GM20431 (cell line): Measurements from ENCODE around the gene MAPK8IP3.

Source experiments
- in situ Hi-C: fragments of 300-500 bp; cut with MseI, MboI; formaldehyde crosslinking; loops from one replicate; pipeline ENCODE4 v1.15.0; 2020; ENCODE audit warnings: low sequenced_read_pairs; ENCODE audit not compliant: unreplicated experiment

The MAPK8IP3 gene

GRCh38 chr16:1771188-1771863 lies 65.3 kb downstream of the MAPK8IP3 start, which contains the start of gene NME3:
NME3 (minus strand) TSS chr16:1771543; CDS start chr16:1771534, 9 bp downstream.
- in situ Hi-C loops: no loop called here

GRCh38 chr16:1771864-1772361 lies 65.9 kb downstream of the MAPK8IP3 start:
- in situ Hi-C loops: no loop called here

- in situ Hi-C loops: no loop called here
These were observed 66.4 kb downstream of the MAPK8IP3 start, which contains the start of gene EME2 for GRCh38 chr16:1772362-1772907. EME2 (plus strand) TSS chr16:1772810; CDS start chr16:1773228, 418 bp downstream.

GRCh38 chr16:1772908-1773702 lies 67.1 kb downstream of the MAPK8IP3 start, which contains the start of gene MRPS34:
MRPS34 (minus strand) TSS chr16:1773134; CDS start chr16:1773119, 15 bp downstream.
- in situ Hi-C loops: no loop called here

- in situ Hi-C loops: no loop called here
These were observed 67.9 kb downstream of the MAPK8IP3 start for GRCh38 chr16:1773703-1774447.

- in situ Hi-C loops: no loop called here
These were observed 68.4 kb downstream of the MAPK8IP3 start for GRCh38 chr16:1774448-1774780.

- in situ Hi-C loops: no loop called here
These were observed 69.2 kb downstream of the MAPK8IP3 start for GRCh38 chr16:1775006-1775845.

- in situ Hi-C loops: no loop called here
These were observed 70.1 kb downstream of the MAPK8IP3 start for GRCh38 chr16:1775846-1776671.

GRCh38 chr16:1776672-1776955 lies 70.6 kb downstream of the MAPK8IP3 start:
- in situ Hi-C loops: no loop called here

- in situ Hi-C loops: no loop called here
These were observed 71.0 kb downstream of the MAPK8IP3 start for GRCh38 chr16:1776991-1777374.

- in situ Hi-C loops: no loop called here
These were observed 71.6 kb downstream of the MAPK8IP3 start for GRCh38 chr16:1777375-1778199.

- in situ Hi-C loops: no loop called here
These were observed 72.5 kb downstream of the MAPK8IP3 start for GRCh38 chr16:1778200-1779179.

- in situ Hi-C loops: no loop called here
These were observed 73.3 kb downstream of the MAPK8IP3 start for GRCh38 chr16:1779234-1779701.

- in situ Hi-C loops: no loop called here
These were observed 74.0 kb downstream of the MAPK8IP3 start for GRCh38 chr16:1779741-1780676.

GRCh38 chr16:1780677-1781072 lies 74.7 kb downstream of the MAPK8IP3 start:
- in situ Hi-C loops: no loop called here

GRCh38 chr16:1781254-1781653 lies 75.3 kb downstream of the MAPK8IP3 start:
- in situ Hi-C loops: no loop called here
